Measurements from ENCODE around the gene RAD51B.

The RAD51B gene

DNA sequence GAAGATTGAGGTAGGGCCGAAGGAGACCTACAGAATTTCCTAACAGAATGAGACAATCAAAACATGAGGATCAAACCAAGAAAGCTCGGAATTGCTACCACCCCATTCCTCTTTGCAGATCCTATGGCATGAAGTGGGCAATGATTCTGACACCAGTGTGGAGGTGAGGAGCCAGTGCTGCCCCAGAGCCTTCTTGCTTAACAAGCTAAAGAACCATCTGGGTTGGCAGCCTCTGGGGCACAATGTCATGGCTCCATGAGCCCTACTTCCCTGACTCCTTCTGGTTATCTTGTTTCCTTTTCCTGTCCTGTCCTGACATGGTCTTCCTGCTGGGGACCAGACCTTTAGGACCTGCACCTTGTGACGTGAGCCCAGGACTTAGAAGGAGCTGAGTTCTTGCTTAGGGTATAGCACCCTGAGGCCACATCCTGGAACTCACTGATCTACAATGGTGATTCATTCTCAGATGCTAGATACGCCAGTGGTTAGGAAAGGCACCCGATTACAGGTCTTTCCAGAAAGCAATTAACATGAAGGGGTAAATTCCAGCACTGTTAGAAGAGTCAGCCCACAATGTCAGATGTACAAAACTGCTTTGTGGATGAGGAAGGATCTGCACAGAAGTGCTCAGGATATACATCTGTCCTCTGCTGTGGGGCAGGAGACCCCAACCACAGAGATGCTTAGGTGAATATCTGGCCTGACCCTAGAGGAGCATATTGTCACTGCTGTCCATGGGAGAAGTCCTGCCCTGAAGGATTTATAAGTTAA lies 649.0 kb downstream of the RAD51B start:
- Mint-ChIP-seq H3K27me3 (no peaks in the 10 kb centered on the region), H3K4me3 (peak overlapping the region; percentile 15), H3K27ac (peak overlapping the region; percentile 29), H3K9me3 (no peaks in the 10 kb centered on the region), H3K36me3 (ENCODE audit: low read depth) (peaks cover 4% of the 10 kb centered on the region), H3K4me1 (ENCODE audit: low read depth) (peaks cover 70% of the 10 kb centered on the region)

DNA sequence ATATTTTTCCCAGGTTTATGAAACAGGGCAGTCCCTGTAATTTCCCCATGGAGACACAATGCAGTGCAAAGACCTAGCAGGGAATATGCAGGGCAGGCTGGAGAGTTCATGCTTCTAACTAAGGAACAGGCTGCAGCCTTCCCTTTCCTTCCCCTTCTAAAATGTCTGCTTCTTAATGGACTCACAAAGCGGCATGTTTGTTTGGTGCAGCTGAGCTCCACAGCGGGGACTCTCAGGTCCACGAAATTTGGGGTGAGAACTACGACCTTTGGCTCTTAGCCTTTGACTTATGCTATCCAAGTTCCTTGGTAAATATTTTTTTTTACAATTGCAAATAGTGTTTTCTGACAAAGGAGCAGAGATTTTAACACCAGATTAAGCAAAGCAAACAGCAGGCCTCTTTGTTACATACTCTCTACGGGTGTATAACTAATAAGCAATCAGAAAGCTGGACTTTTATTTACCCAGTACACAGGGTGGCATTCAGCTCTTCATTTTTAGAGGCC lies 649.7 kb downstream of the RAD51B start:
- Mint-ChIP-seq H3K9me3 (no peaks in the 10 kb centered on the region), H3K4me1 (ENCODE audit: low read depth) (peaks cover 63% of the 10 kb centered on the region), H3K4me3 (no peak overlapping the region), H3K27ac (peak overlapping the region; percentile 29), H3K36me3 (ENCODE audit: low read depth) (peaks cover 4% of the 10 kb centered on the region), H3K27me3 (no peaks in the 10 kb centered on the region)

DNA sequence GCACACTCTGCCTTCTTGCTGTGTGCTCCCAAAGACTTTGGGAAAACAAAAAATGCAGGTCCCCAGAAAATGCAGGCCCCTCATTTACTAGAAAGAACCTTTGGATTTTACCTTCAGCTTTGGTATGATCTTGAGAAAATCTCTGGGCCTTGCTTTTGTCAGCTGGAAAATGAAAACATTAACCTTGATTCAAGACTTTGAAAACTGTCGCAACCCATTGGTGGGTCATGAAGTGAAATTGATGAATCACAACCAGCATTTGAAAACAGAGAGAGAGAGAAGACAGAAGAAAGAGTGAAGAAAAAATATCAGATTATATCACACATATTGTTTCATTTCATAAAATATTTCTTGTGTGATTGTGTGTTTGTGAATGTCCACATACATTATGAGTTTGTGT lies 650.8 kb downstream of the RAD51B start:
- H3K36me3 Mint-ChIP-seq (ENCODE audit: low read depth) = peaks cover 4% of the 10 kb centered on the region
- H3K4me1 Mint-ChIP-seq (ENCODE audit: low read depth) = peaks cover 61% of the 10 kb centered on the region
- H3K27ac Mint-ChIP-seq = peak overlapping the region; percentile 1
- no peaks in the 10 kb centered on the region for H3K9me3 Mint-ChIP-seq
- H3K4me3 Mint-ChIP-seq = no peak overlapping the region
- H3K27me3 Mint-ChIP-seq = no peaks in the 10 kb centered on the region

DNA sequence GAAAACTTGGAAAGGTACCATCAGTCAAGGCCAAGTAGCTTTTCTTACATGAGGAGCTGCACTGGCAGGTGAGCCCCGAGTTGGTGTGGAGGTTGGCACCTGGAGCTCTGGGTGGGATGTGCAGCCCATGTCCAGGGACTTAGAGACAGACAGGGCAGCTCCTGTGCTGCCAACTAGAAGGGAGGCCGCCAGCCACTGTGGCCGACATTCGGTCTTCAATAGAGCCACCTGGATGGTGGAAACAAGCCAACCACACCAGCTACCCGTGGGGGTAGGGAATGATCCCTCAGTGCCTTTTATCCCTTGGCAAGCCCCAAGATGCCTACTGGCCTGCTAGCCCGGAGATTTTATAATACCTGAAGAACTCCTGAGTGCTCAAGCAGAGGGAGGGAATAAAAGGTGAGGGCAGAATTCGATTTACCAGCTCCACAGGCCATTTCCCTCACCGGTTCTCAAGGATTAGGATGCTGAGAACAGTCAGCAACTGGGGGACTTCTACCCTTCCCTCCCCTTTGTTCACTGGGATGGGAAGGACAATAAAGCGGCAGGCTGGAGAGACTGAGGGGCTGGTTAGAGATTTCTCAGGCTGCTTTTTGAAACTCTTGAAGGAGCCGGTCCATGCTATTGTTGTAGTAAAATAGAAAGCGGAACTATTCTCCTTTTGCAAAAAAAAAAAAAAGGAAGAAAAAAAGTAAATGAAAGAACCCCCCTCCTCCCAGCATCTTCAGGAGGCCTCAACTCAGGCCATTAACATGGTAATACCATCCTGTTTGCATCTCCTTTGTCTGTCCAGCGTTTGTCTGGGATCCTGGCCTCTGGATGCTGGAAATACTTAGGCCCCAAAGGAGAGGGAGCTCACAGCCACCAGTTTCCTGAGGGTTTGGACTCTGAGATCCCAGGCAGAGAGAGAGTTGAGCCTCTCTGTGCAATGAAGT lies 651.7 kb downstream of the RAD51B start:
- peak overlapping the region; percentile 45 for H3K27ac Mint-ChIP-seq
- H3K4me1 Mint-ChIP-seq (ENCODE audit: low read depth) = peaks cover 68% of the 10 kb centered on the region
- no peak overlapping the region for H3K4me3 Mint-ChIP-seq

DNA sequence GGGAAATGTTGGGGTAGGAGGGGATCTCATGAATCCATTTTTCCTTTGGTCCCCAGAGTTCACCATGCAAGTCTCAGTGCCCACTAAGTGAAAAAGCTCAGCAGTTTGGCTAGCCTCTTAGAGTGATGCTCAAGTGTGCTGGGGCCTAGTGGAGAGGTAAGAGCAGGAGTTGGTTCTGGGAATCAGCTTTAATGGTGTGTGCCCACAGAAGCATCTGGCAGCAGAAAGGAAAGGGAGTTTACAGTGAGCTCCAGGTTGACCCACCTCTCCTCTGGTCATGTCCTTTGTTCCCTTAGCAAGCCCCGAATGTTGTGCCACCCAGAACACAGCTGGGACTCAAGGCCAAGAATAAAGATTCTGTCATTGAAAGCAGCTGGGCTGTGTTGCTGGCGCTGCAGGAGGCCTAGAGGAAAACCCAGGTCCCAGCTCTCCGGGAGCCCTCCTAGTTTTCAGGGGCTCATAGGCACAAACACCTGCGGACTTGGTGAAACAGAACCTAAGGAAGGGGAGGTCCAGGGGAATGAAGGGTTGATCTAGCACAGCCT lies 652.5 kb downstream of the RAD51B start:
- H3K9me3 Mint-ChIP-seq = no peaks in the 10 kb centered on the region
- no peak overlapping the region for H3K4me3 Mint-ChIP-seq
- peaks cover 69% of the 10 kb centered on the region for H3K4me1 Mint-ChIP-seq (ENCODE audit: low read depth)
- H3K27me3 Mint-ChIP-seq = no peaks in the 10 kb centered on the region
- peak overlapping the region; percentile 45 for H3K27ac Mint-ChIP-seq
- H3K36me3 Mint-ChIP-seq (ENCODE audit: low read depth) = peaks cover 4% of the 10 kb centered on the region

More for the DNA sequence above, 651.7 kb downstream of the RAD51B start:
- Mint-ChIP-seq H3K36me3 (ENCODE audit: low read depth) (peaks cover 4% of the 10 kb centered on the region), H3K9me3 (no peaks in the 10 kb centered on the region), H3K27me3 (no peaks in the 10 kb centered on the region)

DNA sequence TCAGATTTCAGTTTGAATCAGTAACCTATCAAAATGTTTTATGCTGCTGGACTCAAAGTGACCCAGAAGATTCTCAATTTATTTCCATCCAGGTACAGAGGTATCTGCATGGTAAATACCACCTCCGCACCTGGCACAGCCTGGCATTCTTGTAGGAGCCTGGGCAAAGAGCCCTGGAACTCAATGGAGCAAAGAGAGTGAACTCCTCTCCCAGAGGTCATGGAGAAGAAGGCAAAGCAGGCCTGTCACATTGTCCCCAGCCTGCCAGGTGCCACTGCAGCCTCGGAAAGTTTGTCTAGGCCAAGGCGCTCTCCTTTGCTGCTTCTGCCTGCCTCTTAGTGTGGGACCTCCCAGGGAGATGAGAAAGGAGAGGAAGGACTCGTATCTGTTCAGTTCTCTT lies 653.5 kb downstream of the RAD51B start:
- Mint-ChIP-seq H3K4me3 (no peak overlapping the region), H3K36me3 (ENCODE audit: low read depth) (peaks cover 4% of the 10 kb centered on the region), H3K4me1 (ENCODE audit: low read depth) (peaks cover 68% of the 10 kb centered on the region), H3K27ac (no peak overlapping the region), H3K9me3 (no peaks in the 10 kb centered on the region), H3K27me3 (no peaks in the 10 kb centered on the region)

DNA sequence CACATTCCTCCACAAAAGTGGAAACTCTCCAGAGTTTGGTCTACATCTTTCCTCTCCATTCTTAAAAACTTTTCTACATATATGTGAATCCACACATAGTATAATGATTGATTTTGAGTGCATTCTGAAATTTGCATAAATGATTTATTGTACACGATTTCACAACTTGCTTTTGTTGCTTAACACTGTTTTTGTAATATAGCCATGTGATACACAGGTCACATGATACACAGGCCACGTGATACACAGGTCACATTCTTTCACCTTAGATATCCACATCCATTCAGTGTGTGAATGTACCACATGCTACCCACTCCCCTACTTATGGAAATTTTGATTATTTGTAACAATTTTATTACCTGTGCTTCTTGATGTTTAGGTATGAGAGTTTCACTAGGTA lies 654.2 kb downstream of the RAD51B start:
- Mint-ChIP-seq H3K27me3 (no peaks in the 10 kb centered on the region), H3K9me3 (no peaks in the 10 kb centered on the region), H3K36me3 (ENCODE audit: low read depth) (peaks cover 4% of the 10 kb centered on the region), H3K4me1 (ENCODE audit: low read depth) (peaks cover 62% of the 10 kb centered on the region), H3K27ac (no peak overlapping the region), H3K4me3 (no peak overlapping the region)

DNA sequence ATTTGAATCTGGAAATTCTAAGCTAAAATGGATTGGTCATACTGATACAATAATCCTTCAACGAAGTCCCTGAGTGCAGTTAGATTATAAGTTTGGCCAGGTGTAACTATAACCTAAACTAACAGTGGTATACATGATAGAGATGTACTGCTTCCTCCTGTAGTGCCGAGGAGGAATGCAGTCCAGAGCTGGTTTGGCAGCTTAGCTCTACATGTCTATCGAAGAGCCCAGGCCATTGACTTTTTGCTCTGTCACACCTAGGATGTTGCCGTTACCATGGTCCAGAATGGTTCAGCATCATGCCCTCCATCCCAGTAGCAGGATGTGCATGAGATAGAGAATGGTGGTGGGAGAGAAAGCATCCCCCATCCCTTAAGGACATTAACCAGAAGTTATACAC lies 655.2 kb downstream of the RAD51B start:
- H3K9me3 Mint-ChIP-seq = no peaks in the 10 kb centered on the region
- H3K4me1 Mint-ChIP-seq (ENCODE audit: low read depth) = peaks cover 57% of the 10 kb centered on the region
- no peak overlapping the region for H3K27ac Mint-ChIP-seq

DNA sequence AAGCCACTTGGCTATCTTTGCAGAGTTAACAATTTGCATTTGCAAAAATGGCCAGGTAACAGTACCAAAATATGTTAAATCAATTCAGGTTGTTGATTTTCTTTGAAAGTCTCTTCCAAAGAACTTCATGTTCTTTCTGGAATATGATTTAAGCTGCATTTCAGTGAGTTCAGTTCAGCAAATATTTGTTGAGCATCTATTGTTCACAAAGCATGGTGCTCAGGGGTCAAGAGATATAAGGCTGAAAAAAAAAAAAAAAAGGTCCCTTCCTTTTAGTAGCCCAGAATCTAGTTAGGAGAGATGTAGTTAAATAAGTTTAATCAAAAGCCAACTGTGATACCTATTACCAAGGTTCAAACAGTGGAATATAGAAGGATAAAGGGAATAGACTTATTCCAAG lies 656.2 kb downstream of the RAD51B start:
- Mint-ChIP-seq H3K27ac (peak overlapping the region; percentile 13), H3K4me1 (ENCODE audit: low read depth) (peaks cover 50% of the 10 kb centered on the region), H3K27me3 (no peaks in the 10 kb centered on the region), H3K4me3 (no peak overlapping the region), H3K9me3 (no peaks in the 10 kb centered on the region), H3K36me3 (ENCODE audit: low read depth) (no peaks in the 10 kb centered on the region)

More for the DNA sequence above, 655.2 kb downstream of the RAD51B start:
- Mint-ChIP-seq H3K27me3 (no peaks in the 10 kb centered on the region), H3K4me3 (no peak overlapping the region), H3K36me3 (ENCODE audit: low read depth) (peaks cover 2% of the 10 kb centered on the region)

DNA sequence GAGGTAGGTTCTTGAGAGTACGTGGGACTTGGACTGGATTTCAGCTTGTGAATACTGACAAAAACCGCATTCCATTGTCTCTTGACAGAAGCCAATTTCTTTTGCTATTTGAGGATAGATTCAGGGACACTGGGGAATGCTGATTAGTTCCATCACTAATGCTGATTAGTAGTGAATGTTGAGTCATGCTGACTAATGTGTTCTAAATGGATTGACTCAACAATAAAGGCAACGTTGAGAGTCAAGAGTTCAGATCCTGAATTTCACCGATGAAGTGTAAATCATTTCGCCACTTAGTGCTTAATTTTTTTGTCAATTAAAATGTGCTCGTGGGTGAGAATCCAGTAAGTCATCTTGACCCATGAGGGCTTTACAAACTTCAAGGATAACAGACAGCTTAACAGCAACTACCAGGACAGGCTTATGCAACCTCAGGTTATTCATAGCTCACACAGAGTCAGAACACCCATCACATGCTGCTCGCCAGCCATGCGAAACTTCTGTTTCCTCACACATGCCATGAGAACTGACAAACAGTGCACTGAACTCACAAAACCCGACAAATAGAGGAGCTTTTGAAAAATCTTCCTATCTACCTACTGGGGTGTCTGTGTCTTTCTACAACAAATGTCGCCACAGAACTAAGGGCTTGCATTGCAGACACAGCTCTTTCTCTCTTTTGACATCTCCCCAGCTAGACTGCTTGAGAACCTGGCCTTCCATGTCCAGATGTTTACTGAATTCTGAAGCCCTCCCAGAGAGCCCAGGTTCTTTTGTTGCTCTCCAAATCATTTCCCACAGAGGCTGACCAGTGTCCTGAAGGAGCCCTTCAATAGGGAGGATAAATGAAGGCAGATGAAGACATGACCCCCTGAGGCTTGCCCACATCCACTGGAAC lies 656.9 kb downstream of the RAD51B start:
- H3K36me3 Mint-ChIP-seq (ENCODE audit: low read depth) = no peaks in the 10 kb centered on the region
- H3K4me1 Mint-ChIP-seq (ENCODE audit: low read depth) = peaks cover 51% of the 10 kb centered on the region
- peak overlapping the region; percentile 14 for H3K4me3 Mint-ChIP-seq
- H3K9me3 Mint-ChIP-seq = no peaks in the 10 kb centered on the region
- H3K27me3 Mint-ChIP-seq = no peaks in the 10 kb centered on the region
- H3K27ac Mint-ChIP-seq = no peak overlapping the region

DNA sequence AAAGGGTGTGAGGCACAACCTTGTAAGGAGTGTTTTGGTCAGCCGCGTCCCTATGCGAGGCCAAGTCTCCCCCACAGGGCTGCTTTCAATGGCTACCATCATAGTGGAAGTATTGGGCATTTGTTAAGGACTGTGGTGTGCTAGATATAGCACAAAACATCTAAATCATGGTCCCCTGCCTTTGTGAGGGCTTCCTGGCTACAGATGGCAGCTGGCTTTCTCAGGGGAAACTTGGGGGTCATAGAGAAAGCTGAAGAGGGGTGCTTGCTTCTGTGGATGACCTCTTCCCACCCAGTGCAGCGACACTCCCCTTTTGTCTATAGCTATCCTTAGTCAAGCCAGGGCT lies 657.5 kb downstream of the RAD51B start:
- Mint-ChIP-seq H3K4me1 (ENCODE audit: low read depth) (peaks cover 52% of the 10 kb centered on the region), H3K4me3 (no peak overlapping the region), H3K27me3 (no peaks in the 10 kb centered on the region), H3K9me3 (no peaks in the 10 kb centered on the region), H3K36me3 (ENCODE audit: low read depth) (no peaks in the 10 kb centered on the region), H3K27ac (peak overlapping the region; percentile 4)

DNA sequence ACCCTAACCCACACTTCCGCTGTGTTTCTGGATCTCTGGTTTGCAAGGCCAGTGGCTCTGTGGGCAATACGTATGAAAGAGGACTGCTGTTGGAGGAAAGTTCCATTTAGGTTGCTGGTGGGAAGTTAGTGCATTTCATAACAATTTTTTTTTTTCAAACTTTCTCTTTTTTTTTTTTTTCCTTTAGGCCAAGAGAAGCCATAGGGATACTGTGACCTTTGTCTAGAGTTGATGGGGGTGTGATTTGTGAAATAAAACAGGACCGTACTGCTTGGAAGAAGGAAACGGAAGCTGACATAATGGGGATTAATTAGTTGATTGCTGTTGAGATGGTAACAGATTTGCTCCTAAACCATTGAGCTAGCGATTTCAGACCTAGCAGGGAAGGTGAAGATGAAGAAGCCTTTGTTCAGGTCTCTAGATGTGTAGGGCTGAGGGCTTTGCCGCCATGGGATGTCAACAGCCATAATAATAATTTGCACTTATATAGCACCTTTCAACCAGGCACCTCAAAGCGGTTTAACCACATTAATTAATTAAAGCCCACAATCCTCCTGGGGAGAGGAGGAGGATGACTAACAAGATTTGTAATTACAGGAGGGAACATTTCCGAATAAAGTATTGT lies 658.0 kb downstream of the RAD51B start:
- Mint-ChIP-seq H3K27me3 (no peaks in the 10 kb centered on the region), H3K4me1 (ENCODE audit: low read depth) (peaks cover 52% of the 10 kb centered on the region), H3K36me3 (ENCODE audit: low read depth) (peaks cover under 1% of the 10 kb centered on the region), H3K4me3 (no peak overlapping the region), H3K9me3 (no peaks in the 10 kb centered on the region), H3K27ac (peak overlapping the region; percentile 13)

DNA sequence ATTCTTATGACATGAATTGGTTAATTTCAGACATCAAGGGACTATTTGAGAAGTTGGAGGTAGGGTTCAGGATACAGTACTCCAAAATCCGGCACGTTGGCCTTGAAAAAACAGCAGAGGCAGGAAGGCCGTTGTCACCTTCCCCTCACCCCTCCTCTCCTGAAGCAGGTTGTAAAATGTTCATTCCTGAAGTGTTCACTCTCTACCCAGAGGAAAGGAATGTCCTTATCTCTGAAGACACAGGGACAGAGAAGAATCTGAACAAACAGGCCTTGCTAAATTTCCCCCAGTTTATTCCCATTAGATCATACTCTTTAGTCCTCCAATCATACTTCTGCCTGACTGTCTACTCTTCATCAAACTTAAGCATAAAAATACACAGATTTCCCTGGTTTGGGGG lies 659.7 kb downstream of the RAD51B start:
- peaks cover 62% of the 10 kb centered on the region for H3K4me1 Mint-ChIP-seq (ENCODE audit: low read depth)
- no peaks in the 10 kb centered on the region for H3K9me3 Mint-ChIP-seq
- H3K27me3 Mint-ChIP-seq = no peaks in the 10 kb centered on the region
- peaks cover 5% of the 10 kb centered on the region for H3K36me3 Mint-ChIP-seq (ENCODE audit: low read depth)
- H3K27ac Mint-ChIP-seq = no peak overlapping the region
- no peak overlapping the region for H3K4me3 Mint-ChIP-seq

DNA sequence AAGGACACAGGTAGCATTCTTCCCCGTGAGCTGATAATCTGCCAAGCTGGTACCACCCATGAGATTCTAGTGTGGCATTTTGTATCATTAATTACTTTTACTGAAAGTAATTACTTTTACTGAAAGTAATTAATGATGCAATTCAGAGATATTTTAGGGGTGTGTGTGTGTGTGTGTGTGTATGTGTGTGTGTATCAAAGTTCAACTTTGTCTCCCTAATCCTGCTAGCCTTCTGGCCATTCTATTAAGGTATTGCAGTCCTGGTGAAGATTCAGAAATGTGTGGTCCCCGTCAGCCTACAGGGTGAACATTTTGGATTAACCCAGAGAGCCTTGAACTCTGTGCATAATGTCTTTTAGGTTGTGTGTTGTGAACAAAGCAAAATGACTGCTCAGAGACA lies 662.4 kb downstream of the RAD51B start:
- H3K36me3 Mint-ChIP-seq (ENCODE audit: low read depth) = peaks cover 5% of the 10 kb centered on the region
- H3K4me3 Mint-ChIP-seq = no peak overlapping the region
- H3K27ac Mint-ChIP-seq = no peak overlapping the region
- peaks cover 66% of the 10 kb centered on the region for H3K4me1 Mint-ChIP-seq (ENCODE audit: low read depth)
- no peaks in the 10 kb centered on the region for H3K27me3 Mint-ChIP-seq
- no peaks in the 10 kb centered on the region for H3K9me3 Mint-ChIP-seq

Data from stimulated activated naive CD8-positive, alpha-beta T cell treated with anti-CD3 and anti-CD28 coated beads, Interleukin-15, Interleukin-2, amounts not matched to agents 100 ng/mL and 50 ng/mL, for 24 hours (primary cell).